GM19351 (cell line): Measurements from ENCODE around the gene ADCY3.

Experiments
- ATAC-seq: cut with Tn5 transposase; IDR thresholded peaks from one replicate; pipeline ENCODE4 v1.9.1; 2021; ENCODE audit warnings: mild to moderate bottlenecking, moderate library complexity; ENCODE audit not compliant: unreplicated experiment

The ADCY3 gene

DNA sequence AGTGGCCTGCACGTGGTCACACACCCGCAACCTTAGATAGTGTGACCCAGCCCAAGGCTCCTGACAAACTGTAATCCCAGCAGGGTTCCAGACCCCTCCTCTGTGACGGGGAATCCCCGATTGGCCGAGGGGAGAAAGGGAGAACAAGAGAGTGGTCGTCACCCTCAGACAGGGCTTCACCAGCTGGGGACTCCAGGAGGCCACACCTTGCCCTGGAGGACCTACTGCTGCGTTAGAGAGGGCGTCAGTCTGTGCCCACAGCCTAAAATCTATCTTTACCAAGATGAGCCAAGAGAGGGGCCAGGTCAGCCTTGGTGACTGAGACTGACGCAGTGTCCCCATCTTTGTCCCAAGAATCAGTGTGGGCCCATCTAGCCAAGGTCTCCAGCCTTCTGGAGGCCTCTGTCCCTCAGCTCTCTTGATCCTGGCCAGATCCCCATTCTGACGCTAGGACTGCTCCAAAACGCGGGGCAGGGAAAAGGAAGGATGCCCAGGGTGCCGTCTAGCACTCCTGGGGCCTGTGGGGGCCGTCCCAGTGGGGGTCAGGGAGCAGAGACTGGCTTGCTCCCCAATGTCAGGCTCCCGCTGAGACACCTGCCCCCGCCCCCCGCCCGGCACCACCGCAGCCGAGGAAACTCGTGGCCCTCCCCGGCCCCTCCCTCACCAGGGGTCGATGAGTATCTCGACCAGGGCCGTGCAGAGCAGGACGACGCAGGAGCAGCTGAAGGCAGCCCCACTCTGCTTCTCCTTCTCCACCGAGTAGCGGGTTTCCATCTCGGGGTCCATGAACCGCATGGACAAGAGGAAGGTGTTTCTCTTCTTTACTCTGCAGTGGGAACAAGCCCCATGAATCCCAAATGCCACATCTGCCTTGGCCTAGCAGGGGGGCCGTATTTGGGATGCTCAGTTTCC lies 86.0 kb downstream of the ADCY3 start:
- ATAC-seq, result no peak

DNA sequence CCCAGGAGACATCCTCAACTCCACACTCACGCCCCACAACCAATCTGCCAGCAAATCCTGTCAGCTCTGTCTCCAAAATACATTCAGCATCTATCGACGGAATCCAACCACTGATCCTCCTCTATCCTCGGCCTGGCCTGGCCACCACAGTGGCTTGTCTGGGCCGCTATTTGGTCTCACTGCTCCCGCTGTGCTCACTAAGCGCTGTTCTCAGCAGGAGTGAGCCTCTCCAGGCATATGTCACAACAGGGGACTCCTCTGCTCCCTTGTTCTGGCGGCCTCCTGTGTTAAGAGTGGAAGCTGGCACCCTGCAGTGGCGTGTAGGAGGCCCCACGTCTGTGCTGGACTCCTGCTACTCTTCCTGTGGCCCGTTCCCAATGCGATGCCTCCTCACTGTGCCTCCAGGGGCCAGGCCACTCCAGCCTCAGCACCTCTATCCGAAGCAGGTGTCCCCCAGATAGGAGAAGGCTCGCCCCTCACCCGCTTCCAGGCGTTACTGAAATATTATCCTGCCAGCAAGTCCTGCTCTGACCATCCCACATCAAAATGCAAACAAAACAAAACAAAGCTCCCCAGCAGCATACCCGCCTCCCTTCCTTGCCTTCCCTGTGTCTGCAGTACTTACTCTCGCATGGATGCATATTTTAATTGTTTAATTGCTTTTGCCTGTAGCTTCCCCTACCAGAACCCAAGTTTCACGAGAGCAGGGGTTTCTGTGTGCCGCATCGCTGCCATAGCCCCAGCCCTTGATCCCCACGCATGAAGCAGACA lies 86.9 kb downstream of the ADCY3 start:
- no peak for ATAC-seq

DNA sequence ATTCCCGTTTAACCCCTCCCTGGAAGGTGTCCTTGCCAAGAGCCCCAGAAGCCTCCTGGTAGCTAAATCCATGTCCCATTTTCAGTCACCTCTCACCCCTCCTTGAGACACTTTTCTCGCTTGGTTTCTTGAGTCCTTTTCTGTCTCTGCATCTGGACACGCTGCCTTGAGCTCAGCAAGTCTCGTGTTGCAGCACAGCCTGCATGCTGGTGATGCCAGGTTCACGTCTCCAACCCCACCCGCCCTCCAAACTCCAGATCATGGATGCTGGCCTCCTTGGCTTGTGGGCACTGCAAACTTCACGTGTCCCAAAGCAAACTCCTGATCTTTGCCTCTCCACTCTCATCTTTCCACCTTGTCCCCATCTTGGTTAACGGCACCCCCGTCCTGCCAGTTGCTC lies 87.5 kb downstream of the ADCY3 start:
- no peak for ATAC-seq

DNA sequence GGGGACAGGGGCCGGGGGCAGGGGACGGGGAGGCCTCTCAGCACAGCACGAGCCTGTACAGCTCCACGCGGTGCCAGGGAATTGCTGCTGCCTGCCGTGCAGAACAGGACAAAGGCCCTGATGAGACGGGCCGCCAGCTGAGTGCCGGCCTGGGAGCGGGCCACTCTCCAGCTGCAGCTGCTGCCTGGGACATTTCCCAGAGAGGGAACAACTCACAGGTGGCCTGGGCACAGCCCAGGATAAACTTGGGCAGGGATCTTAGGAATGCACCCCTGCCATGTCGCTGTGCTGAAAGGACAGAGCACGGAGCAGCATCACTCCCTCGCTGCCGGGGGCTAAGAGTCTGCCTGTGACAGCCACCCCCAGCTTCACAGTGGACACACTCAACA lies 88.0 kb downstream of the ADCY3 start:
- ATAC-seq, result no peak

DNA sequence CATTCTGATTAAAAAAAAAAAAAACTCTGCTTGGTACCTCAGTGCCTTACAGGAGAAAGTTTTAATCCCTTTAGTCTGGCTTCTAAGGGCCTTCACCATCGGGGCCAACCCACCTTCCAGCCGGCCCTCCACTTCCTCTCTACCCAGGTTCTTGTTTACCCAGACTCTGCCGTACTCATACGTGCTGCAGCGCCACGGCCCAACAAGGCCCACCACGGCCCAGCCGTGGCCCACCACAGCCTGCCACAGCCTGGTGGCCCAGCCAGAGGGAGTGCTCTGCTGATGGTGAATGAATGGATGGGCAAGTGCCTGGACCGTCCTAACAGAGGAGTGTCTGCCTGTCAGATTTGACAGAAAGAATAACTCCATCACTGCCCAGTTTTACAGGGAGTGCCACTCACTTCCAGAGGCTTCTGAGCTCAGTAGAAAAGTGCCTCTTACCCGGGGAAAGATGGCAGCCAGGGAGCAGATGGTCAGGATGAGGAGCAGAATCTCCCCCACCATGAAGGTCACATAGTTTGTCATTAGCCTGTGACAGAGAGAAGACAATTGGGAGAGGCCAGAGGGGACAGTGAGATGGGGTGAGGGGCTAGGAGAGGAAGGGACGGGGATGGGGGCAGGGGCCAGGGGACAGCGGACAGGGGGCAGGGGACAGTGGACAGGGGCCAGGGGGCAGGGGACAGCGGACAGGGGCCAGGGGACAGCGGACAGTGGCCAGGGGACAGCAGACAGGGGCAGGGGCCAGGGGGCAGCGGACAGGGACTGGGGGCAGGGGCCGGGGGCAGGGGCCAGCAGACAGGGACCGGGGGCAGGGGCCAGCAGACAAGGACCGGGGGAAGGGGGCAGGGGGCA lies 88.6 kb downstream of the ADCY3 start:
- ATAC-seq, result no peak

DNA sequence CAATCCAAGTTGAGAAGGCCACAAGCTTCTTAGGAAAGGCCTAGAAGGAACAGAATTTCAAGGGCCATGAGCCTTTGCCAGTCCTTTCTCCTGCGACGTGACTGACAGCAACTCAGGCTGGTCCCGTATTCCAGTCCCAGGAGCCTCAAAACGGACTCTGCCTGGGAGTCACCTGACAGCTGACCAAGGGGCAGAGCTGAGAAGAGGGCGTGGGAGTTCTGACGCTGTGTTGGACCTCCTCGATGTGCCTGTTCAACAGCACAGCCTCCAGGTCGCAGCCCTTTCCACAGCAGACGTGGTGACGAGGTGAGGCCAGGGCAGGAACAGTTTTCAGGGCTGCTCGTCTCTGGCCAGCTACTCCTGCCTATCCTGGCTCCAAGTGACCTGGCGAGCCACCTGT lies 89.3 kb downstream of the ADCY3 start:
- ATAC-seq, result no peak

DNA sequence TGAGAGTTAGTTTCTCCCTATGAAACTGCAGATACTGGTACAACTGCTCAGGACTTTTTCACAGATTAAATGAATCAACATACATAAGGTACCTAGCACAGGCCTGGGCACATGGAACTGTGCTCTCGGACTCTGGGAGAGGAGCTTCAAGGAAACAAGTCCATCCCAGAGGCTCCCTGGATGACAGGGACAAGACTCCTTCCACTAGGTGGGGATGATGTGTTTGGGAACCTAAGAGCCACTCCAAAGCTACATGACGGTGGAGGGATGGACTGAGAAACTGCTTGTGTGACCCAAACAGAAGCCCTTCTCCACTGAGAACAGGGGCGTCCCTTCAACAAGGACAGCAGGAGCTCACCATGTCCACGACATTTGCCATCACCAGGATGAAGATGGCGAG lies 89.7 kb downstream of the ADCY3 start:
- ATAC-seq, result no peak

DNA sequence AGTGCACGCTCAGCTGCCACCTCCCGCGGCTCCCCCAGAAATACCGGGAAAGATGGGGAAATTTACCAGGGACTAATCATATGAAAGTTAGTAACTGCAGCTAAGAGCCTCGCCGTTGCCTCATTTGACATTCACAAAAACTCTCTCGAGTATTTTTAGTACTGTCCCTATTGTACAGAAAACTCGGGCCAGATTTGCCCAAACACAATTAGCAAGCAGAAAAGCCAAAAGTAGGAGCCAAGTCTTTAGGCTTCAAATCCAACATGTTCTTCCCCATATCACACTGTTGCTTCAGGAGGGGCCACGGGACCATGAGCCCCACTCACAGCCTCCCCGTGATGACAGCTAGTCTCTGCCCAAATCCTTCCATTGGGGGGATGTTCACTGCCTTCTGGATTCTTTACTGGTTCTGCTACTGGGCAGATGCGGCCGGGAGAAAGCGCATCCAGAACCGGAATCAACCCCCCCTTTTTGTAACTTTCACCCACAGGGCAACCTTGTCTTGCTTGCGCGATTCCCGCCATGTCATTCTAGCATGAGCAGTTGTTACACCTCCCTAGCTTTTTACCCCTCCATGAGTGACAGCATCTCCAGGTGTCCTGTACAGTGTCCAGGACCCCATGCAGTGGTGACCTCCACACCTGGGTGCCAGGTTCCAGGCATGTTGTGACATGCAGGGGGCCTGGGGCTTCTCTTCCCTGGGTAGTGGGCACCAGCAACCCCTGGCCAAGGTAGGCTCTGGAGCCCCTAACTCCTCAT lies 91.6 kb downstream of the ADCY3 start:
- no peak for ATAC-seq

DNA sequence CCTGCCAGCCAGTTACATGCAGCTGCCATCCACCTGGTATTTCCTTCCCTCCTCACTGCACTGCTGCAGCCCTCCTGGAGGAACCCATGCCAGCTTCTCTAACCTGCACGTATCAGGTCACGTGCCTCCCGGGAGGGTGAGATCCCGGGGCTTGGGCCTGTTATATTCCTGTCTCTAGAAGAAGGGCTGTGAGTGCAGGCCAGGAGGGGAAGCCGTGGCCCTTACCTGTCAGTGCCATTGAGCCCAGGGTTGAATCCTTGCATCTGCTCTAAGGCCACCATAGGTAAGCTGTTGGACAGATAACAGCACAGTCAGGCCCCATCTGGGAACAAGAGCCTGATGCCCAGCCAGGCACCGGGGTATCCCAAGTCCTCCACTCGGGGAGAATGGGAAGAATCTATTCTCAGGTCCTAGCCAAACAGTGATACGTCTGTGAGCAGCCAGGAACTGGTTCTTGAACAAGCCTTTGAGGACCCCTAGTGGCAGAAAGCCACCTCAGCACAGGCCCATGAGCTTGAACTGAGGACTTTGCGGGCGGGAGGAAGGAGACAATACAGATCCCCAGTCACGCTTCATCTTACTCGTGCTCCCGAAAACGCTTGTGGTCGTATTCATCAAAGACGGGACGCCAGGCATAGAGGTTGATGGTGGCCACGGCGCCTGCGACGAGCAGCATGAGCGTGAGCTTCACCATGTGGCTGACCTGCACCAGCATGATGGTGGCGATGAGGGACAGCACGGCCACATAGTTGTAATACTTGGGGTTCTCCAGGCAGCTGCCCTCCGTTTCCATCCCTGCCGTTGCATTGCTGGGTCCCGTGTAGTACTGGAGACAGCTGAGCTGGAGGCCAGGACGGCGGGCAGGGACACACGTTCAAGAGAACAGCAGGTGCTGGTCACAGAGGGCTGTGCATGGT lies 92.5 kb downstream of the ADCY3 start:
- peak; percentile 79 for ATAC-seq

DNA sequence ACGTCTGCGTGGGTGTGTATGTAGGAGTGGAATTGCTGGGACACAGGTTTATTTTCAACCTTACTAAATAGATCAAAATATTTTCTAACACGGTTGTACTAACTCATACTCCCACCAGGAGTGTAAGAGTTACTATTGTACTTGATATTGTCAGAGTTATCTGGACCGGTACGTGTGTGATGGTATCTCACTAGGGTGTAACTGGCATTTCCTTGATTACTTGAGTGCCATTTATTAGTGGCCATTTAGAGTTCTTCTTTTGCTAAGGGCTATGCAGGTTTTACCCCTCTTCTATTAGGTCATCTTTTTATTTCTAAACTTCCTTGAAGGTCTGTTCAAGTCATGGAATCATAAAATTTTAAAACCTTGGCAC lies 93.3 kb downstream of the ADCY3 start:
- no peak for ATAC-seq

DNA sequence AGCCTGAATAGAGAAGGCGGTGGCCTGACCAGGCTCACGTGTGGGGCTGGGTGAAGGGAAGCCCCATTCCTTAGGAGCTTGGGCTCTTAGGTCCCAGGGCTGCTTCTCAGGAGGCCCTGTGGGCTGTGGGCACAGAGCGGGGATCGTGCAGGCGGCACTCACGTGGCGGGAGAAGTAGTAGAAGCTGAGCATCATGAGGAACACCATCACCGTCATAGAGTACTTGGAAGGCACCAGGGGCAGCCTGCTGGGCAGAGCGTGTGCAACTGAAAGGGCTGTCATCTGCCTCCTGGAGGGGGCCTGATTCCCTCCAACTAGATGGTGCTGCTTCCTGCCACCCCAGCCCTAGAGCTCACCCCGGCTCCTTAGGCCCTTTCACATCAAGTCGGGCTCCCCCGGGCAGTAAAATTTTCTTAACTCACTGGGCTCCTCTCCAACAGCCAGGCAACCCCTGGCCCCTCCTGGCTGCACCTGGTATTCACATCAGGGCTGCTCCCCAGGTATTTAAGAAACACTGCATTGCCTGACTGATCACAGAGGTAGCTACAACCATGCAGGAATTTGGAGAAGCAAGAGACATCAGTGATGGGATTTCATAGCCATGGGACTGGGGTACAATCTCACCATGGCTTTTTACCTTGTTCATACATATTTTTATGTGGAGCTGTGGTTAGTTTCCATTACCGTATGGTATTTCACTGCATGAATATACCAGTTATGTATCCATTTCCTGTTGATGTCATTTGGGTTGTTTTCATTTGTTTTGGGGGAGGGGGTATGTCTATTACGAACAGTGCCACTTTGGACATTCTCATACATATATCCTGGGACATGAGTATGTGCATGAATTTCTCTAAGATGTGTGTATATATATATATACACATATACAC lies 93.9 kb downstream of the ADCY3 start:
- ATAC-seq, result no peak

DNA sequence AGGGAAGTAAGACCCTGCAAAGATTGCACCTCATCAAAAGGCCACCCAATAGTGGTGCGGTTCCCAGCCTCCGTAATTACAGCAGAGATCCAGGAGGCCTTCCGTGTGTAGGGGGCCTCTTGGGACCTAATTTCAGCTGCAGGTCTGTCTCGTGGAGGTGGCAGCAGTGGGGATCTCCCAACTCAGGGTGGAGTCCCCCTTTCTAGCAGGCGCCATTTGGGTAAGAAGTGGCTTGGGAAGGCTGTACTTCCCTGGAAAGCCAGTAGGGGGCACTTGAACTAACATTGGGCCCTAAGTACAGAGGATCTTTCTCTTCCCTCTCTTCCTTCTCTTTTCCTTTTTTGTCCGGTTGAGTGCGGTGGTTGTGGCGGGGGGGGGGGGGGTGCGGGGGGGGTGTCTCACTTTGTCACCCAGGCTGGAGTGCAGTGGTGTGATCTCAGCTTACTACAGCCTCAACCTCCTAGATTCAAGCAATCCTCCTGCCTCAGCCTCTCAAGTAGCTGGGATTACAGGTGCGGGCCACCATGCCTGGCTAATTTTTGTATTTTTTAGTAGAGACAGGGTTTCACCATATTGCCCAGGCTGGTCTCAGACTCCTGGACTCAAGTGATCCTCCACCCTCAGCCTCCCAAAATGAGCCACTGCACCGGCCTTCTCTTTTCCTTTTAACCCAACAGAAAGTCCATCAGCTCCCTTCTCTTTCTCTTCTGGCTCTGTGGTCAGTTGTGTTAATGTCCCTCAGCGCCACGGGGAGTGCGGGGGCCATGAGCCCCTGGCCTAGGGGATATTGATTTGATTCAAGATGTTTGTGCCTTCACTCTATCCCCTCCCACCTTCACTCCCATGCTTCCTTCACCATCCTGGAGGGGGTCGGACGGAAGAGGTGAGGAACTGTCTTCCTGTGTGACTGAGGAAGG lies 94.8 kb downstream of the ADCY3 start:
- ATAC-seq, result no peak

DNA sequence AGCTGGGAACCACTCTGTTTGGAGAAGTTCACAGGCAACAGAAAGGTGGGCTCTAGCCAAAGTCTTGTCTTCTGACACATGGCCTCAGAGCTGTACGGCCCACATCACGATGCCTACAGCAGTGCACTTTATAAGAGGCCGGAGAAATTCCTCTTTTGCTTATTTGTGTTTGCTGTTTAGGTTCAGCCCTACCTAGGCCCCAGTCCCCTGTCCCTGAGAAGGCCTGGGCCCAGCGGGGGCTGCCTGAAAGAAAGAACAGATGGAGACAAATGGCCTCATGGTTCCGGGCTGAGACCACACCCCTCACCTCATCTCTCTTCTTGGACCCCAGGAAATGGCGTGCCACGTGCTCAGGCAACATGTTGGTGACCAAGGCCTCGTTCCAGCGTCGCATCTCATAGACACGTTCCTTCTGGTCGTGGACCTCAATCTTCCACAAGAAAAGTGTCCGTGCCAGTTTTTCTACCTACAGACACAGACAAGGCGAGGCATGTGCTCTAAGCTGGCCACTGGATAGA lies 95.9 kb downstream of the ADCY3 start:
- ATAC-seq, result no peak

DNA sequence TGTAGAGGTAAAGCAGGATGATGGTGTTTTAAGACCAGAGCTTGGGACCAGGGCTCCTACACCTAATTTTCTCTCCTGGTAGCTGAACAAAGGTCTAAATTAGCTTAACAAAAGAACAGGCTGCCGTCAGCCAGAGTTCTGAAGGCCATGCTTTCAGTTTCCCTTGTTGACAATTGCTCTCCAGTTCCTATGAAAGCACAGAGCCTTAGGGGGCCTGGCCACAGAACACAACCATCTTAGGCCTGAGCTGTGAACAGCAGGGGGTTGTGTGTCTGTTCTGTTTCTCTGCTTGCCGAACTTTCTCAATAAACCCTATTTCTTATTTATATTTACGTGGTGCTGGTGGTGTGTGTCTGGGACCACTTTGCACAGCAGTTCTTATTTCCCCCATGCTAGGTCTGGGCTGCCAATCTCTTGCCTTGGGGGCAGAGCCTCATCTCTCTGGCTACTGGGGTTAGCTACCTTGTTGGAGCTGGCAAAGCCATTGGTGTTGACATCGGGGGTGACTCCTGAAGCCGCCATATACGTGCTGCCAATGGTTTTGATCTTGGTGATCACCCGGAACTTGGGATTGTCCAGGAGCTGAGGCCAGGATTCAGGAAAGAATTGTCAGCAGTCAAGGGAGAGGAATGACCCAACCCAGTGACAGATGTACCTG lies 97.9 kb downstream of the ADCY3 start:
- ATAC-seq, result no peak

DNA sequence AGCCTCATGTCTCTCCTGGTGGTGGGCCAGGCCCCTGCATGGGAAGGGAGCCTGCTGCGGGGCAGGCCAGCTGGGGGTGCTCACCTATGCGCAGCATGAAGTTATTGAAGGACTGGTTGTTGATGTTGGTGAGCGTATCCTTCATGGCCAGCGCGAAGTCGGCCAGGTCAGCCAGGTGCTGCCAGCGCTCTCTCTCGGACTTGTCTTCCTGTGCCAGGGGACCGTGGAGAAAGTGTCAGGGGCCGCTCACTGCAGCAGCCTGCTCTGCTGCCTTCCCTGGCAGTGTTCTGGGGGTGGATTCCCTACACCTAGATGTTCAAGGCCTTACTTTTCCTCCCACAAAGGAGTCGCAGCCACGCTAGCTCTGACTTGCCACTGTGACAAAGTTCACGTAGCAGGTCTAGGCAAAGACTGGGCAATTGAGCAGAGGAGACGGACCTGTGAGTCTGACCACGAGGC lies 98.6 kb downstream of the ADCY3 start:
- ATAC-seq, result no peak

DNA sequence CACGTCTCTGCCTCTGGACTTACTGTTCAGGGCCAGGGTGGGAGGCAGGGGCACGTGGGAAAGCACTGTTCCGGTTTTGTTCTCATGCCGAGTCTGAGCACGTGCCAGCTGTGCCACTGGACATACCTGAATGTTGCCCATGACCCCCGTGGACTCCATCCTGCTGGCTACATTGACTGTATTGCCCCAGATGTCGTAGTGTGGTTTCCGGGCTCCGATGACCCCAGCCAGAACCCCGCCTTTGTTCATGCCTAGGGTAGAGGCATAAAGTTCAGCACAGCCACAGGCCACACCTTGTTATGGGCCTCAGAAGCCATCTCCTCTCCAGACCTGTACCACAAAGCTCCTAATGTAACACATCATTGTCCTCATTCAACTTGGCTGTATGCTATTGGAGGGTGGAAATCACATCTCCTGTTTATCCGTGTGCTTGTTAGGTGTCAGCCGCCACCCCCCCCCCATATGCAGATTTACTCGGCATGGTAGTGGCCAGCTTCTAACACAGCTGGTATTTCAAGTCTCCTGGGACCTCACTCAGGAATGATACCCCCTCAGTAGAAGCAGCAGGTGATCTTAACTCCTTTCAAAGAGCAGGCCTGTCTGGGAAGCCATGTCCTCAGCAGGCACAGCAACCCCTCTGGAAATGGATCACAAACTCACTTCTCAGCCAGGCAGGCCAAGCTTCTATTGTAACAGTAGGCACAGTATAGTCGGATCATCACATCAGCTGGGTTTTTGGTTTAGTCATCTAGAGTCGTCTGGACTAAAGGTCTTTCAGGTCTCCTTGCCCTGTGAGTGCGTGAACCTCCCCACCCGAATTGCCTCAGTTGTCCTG lies 99.2 kb downstream of the ADCY3 start:
- no peak for ATAC-seq
